CMK (cell line): ENCODE data around the gene RSRC1.
"Not testable (repeated sequence)": the region's sequence is repeated elsewhere in the genome, so short reads cannot be mapped to it uniquely, and the experiment has no call there.

Experiments used
- DNase-seq: peaks from one replicate; pipeline ENCODE4 v3.0.0-alpha.2; 2010; ENCODE audit warnings: low read depth

RSRC1 gene

DNA sequence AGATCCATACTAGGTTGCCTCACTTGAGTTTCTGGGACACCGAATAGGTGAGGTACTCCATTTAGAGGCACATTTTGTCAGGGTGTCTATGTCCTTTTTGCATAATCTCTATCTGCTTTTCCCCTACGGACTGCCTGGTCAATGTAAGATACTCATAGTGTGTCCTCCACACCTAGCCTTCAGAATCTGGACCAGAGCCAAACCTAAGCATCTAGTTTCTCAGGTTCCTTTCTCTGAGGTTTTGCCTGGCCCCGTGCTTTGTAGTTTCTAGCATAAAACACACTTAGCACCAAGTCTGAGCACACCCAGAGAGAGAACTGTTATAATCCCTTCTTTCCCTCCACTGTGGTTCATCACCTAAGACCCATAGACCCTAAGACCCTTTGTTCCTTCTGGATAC is 355.2 kb downstream of the RSRC1 start:
- DNase-seq: no peak

DNA sequence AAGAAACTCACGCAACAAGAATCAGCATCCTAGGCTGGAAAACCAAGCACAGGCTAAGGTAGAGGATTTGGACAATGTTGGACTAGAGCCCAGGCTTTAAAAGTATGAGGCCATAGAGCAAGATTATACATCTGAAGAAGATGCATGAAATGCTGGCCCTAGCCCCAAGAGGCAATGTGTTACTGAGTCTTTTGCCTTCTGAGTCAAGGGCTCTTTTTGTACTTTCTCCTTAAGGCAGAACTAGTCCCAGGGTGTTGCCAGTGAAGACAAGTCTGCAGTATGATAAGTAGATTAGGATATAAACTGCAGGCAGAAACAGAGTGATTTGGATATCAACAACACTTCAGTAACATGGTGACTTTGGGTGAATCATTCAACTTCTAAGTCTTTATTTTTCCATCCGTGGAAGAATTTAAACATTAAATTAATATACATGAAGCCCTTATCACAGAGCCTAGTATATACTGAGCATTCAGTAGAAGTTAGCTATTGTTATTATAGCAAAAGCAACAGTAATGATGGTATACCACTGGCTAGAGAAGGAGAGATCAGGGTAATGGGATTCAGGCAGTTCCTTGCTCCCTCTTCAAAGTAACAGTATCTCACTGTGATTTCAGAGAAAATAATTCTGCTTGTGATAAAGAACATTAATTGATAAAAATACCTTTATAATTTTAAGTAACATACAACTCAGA is 361.2 kb downstream of the RSRC1 start:
- no peak for DNase-seq

DNA sequence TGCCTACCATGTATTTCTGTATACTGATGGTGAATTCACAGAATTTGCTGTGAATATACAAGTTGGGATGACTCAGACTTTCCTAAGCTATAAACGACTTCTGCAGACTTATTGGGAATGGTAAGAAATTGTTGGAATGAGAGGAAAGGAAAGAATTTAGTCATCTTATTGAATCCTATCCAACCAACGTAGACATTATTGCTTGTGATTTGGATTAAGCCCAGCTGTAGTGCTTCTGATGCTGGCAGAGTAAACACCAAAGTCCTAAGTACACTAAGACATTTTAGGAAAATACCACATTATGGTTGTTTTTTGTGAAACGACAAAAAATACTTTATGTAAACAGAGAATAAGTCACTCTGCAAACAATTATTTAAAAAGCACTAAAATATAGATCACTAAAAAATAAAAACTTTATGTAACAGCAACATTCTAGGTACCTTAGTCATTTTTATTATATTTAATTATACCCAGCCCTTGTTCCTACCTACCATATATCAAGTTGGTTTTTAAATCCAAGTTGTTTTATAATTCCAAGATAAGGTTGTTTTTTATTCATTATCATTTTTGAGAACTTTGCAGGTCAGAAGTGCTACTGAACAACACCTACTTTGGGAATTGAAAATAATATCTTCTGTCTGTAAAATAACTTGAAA is 361.9 kb downstream of the RSRC1 start:
- DNase-seq: no peak

DNA sequence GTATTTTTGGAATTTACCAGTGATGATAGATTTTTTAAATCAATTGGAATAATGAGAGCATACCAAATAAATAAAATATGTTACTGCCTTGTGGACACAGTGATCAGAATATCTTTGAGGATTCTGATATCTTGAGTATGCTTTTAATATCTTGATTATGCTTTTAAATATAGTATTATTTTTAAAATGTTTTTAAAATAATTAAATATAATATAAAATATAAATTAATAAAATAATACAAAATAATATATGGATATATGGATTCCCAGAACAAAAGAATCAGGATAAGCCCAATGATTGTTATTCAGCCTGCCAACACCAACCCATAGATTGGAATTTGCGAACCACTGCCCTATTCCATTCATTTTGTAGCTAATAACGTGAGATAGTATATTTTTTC is 369.2 kb downstream of the RSRC1 start:
- DNase-seq: no peak

DNA sequence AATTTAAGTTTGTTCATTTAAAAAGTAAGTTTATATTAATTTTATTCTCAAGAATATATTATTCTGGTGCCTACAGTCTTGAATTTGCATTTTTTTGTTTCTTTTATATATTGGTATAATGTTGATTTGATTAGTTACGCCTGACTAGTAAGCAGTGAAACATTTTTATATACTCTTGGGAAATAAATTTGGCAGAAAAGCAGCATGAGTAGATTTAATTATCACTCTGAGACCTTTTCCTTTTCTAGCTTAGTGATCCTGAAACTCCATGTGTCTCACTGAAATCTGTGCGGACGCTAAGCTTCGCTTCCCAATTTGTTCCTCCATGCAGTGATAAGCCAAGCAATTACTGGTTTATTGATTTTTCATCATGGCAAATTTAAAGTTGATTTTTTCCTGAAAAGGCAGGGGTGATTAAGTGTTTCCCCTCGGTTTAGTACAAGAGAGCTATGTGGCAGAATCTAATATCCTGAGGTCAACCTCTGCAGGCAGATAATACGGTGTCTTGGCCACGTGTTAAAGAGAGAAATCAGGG is 373.9 kb downstream of the RSRC1 start:
- no peak for DNase-seq

DNA sequence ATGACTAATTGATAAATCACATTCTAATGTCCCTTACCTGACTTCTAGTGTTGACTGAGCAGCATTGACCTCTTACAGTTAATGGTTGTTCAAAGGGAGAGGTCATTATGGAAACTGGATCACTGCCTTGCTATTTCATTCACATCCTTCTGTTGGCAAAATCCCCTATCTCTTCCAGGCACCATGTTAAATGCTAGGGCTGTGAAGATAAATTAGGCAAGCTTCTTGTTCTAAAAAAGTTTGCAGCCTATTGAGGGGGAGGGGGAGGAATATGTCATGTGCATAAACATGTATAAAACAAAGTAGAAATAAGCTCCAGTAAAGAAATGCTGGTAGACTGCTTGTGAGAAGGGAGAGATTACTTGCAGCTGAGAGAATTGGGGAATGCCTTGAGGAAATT is 376.3 kb downstream of the RSRC1 start:
- peak; percentile 0 for DNase-seq

DNA sequence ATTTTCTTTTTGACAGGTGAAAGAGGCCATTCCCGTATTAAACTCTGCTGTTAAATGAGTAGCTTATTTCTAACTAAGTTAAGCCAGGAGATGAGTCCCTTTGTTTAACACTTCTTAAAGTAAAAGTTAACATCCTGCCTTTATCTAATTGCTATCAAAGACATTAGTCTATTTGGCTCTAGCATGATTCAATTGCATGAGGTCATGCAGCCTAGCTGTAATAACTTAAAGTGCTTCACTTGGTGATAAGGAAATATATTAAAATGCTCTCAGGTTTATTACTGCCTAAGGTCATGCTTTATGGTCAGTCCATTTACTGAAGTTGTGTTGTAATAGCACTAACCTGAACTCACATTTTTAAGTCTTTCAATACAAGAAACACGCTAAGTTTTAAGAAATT is 378.8 kb downstream of the RSRC1 start:
- no peak for DNase-seq

DNA sequence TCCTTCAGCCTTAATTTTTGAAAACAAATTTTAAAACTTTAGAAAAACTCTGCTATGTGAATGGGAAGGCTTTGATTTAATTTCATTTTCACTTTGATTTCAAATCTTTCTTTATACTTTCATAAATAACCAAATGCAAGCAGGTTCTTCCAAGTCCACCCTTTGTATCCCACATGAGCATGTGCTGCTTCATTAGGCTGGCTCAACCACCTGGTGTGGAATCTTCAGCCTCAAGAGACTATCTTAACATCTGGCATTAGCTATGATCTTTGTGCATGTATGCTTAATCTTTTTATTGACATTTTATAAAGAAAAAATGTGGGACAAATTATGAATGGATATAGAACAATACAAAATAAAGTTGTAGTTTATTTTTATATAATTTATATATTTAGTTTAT is 379.3 kb downstream of the RSRC1 start:
- DNase-seq: no peak

DNA sequence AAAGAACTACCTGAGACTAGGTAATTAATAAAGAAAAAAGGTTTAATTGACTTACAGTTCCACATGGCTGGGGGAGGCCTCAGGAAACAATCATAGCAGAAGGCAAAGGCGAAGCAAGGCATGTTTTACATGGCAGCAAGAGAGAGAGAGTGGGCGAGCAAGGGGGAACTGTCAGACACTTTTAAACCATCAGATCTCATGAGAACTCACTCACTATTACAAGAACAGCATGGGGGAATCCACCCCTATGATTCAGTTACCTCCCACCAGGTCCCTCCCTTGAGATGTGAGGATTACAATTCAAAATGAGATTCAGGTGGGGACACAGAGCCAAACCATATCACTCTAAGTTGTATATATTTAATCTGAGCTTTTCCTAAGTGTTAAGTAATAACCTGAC is 382.1 kb downstream of the RSRC1 start:
- DNase-seq: no peak

DNA sequence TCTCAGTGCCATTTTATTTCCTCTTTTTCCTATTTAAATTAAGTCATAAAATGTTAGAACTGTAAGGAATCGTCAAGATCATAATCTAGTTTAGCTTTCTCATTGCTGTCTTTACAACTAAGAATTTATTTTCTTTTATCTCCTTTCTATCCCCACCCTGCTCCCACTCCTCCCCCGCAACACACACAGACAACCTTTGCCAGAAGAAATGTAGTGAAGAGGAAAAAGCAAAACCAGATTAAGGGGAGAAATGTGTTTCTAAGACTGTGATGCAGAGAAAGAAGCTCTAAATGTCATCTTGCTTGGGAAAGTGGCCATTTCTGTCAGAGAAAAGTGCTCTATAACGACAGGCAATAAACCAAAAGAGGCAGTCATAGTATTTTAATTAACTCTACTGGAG is 382.8 kb downstream of the RSRC1 start:
- no peak for DNase-seq

DNA sequence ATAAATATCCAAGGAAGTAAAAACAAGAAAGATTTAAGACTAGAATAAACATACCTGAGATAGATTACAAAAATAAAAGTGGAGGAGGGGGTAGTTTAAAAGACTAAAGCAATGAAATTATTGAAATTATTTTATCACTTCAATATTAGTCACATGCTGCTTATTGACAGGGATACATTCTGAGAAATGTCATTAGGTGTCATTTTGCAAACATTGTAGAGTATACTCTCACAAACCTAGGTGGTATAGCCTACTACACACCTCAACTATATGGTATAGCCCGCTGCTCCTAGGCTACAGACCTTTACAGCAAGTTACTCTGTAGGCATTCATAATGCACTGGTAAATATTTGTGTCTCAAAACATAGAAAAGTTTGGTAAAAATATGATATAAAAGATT is 384.0 kb downstream of the RSRC1 start:
- no peak for DNase-seq

DNA sequence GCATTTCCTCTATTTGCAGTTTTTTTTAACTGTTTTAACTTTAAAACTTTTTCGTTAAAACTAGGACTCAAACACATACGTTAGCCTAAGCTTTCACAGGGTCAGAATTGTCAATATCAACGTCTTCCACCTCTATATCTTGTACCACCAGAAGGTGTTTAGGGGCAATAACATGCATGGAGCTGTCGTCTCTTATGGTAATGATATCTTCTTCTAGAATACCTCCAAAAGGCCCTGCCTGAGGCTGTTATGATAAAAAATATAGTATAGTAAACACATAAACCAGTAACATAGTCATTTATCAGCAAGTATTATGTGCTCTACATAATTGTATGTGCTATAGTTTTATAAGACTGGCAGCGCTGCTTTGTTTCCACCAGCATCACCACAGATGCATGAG is 384.8 kb downstream of the RSRC1 start:
- no peak for DNase-seq

DNA sequence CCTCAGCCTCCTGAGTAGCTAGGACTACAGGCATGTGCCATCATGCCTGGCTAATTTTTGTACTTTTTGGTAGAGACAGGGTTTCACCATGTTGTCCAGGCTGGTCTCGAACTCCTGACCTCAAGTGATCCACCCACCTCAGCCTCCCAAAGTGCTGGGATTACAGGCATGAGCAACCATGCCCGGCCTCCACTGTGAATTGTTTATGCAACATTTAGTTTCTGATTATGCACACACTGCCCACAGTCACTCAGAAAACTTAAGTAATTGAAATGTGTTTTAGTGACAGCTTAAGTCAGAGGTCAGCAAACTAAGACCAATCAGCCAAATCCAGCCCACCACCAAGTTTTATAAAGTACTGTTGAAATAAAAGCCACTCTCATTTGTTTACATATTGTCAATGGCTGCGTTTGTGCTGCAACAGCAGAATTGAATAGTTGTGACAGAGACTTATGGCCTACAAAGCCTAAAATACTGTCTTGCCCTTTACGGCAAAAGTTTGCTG is 385.6 kb downstream of the RSRC1 start:
- not testable (repeated sequence) for DNase-seq

DNA sequence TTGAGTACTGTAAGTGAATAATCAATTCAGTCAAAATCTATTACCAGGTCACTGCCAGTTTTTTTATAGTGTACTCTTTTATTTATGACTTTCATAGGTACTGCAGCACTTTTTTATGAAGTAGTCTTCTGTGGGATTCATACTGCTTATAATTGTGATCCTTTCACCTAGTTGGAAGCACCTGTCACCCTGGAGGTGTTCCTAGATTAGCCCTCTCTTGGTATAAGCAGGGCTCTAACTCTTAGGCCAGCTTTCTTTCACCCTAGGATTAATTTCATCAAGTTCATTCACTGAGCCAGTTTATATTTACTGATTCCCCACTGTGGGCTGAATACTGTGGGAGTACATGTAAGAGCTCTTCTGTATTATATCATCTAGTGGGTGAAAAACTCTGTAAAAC is 395.2 kb downstream of the RSRC1 start:
- DNase-seq: no peak

DNA sequence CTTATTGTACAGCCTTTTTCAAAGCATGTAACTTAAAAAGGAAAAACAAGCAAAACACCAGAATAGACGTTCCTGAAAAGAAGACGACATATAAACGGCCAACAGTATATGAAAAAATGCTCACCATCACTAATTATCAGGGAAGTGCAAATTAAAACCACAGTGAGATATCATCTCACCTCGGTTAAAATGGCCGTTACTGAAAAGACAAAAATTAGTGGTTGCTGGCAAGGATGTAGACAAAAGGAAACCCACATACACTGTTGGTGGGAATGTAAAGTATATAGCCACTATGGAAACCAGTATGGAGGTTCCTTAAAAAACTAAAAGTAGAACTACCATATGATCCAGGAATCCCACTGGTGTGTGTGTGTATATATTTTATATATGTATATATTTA is 396.6 kb downstream of the RSRC1 start:
- DNase-seq: no peak

DNA sequence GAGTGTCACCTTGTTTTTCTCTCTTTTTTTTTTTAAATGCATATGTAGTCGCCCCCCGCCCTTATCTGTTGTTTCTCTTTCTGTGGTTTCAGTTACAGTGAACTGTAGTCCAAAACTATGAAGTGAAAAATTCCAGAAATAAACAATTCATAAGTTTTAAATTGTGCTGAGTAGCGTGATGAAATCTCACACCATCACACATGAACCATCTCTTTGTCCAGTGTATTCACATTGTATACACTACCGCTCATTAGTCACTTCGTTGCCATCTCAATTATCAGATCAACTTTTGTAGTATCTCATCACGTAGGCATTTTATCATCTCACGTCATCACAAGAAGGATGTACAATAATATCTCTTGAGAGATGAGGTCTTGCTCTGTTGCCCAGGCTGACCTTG is 398.6 kb downstream of the RSRC1 start:
- DNase-seq: no peak

DNA sequence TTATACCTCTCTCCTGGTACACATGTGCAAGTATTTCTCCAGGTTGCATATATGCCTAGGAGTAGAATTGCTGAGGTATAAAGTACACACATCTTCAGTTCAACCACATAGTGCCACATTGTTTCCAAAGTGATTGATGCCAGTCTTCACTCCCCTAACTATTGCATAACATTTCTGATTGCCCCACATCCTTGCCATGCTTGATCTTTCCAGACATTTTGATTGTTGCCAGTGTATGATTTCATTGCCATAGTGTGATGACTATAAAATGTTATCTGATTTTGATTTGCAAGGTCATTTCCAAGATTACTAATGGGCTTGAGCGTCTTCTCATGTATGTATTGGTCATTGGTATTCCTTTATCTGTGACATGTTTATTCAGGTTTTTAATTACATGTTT is 400.0 kb downstream of the RSRC1 start:
- DNase-seq: no peak

DNA sequence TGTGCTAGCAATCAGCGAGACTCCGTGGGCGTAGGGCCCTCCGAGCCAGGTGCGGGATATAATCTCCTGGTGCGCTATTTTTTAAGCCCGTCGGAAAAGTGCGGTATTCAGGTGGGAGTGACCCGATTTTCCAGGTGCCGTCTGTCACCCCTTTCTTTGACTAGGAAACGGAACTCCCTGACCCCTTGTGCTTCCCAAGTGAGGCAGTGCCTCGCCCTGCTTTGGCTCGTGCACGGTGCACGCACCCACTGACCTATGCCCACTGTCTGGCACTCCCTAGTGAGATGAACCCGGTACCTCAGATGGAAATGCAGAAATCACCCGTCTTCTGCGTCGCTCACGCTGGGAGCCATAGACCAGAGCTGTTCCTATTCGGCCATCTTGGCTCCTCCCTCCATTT is 406.8 kb downstream of the RSRC1 start:
- DNase-seq: not testable (repeated sequence)

DNA sequence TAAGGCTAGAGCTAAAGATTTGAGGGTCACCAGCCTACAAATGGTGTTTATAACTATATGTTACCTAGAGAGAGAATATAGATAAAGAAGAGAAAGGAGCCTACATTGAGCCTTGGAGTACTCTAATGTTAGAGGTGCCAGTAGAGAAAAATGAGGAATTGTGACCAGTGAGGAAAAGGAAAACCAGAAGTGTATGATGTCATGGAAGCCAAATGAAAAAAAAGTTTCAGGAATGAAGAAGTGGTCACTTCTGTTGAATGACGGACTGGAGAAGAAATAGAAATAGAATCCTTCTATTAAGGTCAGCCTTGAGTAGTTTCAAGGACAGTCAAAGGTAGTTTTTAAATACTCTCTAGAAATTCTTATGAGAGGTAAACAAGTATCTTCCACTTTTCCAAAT is 409.9 kb downstream of the RSRC1 start:
- no peak for DNase-seq

DNA sequence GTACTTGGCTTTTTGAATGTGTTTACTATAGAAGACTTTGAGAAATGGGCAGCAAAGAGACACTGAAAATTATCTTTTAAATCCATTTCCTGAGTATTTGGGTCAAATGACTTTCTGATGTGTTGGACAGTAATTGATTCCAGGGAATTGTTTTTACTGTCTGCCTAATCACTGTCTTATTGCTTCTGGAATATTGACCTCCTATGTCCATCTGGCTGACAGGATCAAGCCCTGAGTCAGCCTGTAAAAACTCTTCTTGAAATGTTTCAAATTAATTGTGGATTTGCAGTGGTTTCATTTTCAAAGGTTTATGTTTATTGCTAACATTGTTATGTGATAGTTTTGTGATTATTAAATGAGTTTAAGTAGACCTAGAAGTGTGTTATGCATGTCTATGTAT is 410.5 kb downstream of the RSRC1 start:
- no peak for DNase-seq

DNA sequence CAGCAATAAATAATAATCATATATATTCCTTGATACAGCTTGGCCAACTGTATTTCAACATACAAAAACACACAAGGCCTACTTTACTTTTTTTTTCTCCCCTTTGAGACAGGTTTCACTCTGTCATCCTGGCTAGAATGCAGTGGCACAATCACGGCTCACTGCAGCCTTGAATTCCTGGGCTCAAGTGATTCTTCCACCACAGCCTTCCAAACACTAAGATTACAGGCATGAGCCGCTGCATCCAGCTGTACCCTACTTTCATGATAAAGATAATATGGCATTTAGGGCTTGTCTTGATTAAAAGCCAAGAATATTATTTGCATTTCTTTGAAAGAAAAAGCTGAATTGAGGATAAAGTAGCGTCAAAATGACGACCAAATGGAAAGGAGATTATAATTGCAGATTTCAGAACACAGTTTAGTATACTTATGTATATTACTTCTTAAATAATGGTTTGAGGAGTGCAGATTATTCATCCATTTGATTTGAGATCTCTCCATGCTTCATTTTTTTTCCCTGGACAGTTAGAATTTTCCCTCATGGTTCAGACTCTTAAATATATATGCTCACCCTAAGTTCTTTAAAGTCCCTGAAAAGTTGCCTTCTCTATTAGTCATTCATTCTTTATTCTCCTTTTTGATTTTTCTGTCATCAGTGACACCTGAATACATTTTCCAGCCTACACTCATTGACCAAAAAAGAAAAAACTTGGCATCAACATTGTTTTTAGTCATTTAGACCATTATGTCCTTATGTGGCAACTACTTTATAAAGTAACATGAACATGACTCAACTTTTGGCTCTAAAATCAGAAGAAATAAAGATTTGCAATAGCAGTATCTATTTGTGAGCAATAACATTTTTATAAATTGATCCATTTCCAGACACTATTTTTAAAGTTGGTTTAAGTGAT is 412.6 kb downstream of the RSRC1 start:
- no peak for DNase-seq

DNA sequence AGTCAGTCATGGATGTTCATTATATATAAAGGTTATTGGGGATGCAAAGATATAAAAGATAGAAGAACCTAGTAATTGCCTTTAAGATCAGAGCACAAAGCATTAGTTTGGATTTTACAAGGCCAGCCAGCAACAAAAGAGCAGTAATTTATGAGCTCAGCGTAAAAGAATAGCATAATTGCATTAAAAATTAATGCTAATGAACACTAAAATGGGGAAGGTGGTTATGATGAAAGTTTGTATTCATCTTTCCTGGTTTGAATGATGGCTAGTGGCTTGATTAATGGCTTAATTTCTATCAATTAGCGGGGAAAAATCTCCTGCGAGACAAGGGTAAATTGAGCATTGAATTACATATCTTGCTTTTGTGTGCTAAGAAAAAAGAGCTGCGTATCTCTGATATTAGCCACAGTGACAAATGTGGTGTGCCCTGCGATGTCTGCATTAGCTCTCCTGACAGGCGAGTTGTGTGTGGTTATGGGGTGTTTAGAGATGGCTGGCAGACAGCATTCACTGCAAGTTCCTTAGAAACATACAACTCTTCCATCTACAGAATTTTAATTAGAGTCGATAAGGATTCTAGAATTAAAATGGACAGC is 418.3 kb downstream of the RSRC1 start:
- no peak for DNase-seq
